ENCODE measurements around the gene TEX2.

Gene TEX2

DNA sequence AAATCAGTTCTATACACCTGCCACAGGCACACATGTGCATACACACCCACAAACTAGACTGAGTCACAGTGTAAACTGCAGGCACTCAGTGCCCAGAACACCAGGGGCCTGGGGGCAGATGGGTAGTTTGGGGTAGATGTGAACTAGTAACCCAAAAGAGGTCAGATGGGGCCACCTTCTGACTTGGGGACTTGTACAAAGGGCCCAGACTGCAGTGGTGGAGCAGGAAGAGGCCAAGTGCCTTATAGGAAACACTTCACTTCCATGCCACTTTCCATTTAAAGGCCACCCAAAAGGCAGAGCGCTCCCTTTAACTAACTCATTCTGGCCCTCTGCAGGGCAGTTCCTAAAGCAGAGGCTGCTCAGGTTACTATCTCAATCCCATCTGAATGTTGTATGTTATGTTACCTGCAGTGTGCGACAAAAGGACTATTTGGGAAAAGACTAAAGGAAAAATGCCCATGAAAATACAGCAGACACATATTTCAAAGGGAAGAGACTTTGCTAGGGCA lies 105.3 kb downstream of the TEX2 start:
- no peak for DNase-seq

DNA sequence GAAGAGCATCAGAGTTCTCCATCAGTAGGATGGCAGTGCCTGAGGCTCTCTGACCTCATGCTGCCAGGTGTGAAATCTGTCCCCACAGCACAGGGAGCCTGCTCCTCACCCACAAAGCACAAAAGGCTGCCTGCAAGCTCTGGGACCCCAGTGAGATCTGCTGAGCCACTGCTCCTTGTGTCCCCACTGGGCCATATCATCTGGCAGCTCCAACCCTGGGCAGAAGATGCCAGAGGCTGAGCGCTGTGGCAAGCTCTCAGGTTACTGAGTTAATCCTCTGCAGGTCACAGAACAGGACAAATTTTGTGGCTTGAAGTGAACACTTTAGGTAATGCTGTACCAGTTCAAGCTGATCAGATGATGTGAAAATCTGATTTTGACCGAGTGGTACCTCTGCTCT lies 106.4 kb downstream of the TEX2 start:
- no peak for DNase-seq

DNA sequence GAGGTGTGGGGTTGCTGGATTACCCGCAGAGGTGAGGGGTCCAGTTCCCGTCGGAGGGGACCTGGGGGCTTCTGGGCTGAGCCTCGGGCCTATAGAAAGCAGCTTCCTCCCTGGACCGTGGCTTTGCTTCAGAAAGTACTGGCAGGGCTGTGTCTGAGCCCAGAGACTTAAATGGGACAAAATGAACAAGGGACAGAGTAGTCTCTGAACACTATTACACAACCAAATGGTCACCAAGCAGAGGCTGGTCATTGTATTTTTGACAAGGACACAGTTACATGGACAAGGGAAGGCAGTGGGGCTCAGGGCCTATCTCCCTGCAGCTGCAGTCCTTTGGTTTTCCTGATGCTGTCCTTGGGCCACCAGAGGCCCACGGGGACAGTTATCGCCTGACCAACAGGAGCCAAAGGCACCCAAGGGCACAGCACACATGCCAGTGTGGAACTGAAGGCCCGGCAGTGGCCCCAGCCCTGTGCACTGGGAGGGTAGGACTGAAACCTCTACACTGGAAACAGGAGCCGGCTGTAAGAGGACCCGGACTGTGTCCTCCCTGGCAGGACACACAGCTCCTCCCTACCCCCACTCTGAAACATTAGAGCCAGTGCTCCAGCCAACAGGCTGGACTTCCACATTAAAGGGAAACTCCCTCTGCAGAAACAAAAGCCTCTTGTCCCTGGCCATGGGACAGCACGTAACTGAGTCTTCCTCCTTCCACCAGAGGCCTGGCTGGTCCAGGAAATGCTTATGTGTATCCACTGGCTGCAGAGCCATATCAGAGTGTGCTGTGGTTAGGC lies 107.1 kb downstream of the TEX2 start:
- no peak for DNase-seq

DNA sequence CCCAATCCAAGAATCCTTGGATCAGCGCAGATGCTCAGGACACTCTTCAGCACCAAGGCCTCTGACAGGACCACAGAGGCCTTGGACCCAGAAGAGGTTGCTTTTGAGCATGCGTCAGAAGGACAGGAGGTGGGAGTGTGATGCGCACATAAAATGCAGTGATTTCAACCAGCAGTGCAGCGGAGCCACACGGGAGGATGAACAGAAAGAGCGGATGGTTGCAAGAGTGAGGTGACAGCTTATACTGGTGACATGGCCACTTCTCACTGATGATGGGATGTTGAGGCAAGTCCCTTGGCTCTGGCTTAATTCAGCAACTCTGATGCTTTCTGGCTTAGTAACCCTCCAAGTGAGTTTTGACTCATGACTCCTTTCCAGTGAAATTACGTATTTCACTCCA lies 107.9 kb downstream of the TEX2 start:
- no peak for DNase-seq

DNA sequence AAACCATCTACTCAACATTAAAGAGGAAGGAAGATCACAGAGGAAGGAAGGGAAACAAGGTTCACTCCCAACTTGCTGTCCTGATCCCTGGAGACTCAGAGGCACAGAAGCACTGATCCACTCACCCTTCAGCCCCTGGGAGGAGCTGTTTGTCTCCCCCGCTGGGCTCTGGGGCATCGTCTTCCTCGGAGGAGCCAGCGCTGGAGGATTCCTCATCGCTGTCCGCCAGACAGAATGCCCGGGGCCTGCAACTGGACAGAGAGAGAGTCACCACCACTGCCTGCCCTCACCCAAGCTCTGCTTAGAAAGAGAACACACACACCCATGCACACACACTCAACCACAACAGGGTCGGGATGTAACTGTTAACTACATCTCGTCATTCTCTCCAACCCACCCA lies 108.3 kb downstream of the TEX2 start:
- DNase-seq = no peak

DNA sequence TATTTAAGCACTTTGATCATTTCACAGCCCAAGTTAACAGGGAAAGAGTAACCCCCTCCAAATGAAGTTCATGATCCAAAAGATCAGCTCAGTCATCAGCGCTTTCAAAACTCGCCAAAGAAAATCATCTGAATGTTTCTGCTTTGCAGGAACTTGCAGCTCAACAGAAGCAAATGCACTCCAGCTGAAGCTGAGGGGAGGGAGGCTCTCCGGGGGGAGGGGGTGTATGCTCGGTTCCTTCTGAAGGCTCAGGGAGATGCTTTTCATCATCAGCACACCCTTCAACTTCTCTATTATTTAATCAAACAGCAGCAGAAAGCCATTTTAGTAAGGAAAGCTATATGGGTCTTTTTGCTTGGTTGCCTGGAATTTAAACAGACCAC lies 108.8 kb downstream of the TEX2 start:
- no peak for DNase-seq

DNA sequence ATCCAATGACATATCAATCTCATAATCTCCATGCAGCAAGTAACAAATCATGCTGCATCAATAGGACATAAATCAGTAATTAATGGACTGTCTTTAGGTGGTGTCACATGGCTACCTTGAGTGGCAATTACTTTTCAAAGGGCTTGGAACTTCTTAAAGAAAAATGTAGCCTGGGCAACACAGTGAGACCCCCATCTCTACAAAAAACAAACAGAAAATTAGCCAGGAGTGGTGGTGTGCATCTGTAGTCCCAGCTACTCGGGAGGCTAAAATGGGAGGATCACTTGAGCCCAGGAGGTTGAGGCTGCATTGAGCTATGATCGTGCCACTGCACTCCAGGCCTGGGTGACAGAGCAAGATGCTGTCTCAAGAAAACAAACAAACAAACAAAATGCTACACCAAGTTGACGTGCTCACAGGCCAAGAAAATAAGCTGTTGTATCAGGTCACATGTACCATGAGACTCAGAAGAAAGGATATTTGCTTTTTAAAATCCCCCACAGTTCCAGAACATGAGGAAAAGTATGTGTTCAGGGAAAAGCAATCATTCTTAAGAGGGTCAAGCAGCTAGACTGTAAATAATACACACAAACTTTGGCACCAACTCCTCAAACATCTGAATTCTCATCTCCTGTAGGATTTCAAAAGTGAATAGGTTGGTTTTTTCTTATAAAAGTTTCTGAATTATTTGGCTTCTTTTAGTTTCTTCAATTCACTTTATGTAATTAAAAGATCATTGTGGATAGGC lies 109.3 kb downstream of the TEX2 start:
- DNase-seq = no peak

DNA sequence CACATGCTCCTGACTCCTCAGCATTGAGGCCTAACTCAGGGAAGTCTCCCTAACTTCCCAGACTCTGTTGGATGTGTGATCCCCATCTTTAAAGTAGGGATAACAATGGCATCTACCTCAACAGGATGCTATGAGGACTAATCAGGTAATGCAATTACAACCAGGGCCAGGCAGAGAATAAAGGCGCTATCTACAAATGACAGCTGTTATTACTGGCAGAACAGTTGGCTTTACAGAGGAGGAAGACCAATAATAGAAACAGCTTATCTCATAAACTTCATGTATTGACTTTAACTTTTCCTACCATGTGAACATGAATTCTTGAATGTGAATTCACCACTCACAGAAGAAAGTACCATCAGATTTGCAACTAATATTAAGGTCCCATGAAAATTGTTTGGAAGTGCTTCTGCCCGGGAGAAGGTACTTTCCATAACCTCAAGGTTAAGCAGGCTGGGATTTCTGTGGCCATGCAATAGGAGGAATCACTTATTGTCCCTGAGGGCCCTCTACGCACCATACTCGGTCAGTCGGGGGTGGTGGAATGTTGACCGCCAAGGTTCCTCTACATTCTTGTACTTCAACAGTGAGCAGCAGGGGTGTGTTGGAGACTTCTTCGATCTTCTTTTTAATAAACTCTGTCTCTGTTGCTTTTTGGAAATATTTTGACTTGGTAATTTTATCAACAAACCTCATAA lies 110.5 kb downstream of the TEX2 start:
- no peak for DNase-seq

DNA sequence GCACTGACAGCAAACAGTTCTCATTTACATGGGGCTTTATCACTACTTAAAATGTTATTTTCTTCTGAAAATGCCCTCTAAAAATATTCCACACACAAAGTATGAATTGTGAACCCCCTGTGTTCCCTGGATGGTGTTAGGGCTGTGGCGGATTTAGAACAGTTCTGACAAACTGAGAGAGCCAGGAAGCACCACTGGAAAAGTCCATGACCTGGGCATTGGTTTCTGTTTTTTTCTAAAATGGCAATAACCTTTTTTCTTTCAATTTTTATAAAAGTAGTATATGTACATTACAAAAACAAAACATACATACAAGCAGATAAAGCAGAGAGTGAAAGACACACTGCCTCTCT lies 112.1 kb downstream of the TEX2 start:
- no peak for DNase-seq

DNA sequence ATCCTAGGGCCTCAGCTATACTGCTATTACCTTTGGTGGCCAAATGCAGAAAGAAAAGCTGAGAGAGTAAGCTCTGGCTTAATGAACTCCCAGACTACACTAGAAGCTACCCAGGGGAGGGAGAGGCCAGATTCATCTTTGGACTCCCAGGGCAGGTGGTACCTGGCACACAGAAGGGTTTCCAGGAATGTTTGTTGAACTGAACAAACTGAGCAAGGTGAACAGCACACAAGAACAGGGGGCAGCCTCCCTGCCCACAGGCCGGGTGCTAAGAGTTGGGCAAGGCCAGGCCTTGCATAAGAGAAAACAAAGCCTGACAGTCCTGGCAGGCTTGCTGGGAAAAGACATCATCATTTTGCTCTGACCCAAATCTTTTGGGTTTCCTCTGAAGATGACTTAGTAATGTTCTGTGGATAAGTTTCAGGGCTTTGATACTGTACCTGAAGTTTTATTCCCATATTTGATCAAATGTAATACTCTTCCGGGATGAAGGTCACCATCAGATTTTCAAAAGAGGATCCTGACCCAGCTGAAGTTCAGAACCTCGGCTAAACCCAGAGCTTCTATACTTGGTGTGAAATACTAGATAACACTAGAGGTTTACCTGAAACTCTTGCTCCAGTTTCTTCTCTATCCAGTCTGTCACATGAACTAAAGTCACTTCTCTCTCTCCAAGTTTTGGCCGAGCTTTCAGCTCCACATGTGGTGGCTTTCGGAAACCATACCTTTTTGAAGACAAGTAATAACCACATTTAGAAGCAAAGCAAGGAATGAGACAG lies 112.6 kb downstream of the TEX2 start:
- no peak for DNase-seq

DNA sequence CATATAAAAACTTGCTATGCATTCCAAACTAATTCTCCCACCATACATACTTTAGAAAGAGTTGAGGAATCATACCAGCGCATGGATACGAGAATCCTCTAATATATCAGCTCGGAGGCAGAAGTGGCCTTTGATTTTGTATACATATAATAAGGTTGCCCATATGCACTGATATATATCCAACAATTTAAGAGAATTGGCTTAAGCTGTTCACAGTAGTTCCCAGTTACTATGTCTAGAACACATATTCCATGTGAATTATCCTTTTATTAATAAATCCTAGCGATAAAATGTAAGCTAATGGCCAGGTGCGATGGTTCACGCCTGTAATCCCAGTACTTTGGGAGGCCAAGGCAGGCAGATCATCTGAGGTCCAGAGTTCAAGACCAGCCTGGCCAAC lies 113.9 kb downstream of the TEX2 start:
- DNase-seq = no peak

DNA sequence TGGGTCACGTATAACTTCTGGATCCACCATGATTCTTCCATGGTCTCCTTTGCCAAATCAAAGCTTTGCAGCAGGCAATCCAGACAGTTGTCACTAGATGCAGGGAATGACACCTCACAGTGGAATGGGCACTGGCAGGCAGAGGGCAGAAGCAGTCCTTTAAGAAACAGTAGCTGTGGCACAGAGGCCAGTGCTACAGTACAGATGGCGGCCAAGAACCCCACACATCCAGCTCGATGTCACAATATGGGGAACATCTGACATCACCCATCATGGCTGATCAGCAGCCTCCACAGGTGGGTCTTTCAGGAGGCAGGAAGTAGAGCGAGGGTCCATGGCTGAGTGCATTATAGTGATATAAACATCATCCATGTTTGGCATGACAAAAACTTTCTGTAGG lies 114.4 kb downstream of the TEX2 start:
- no peak for DNase-seq

DNA sequence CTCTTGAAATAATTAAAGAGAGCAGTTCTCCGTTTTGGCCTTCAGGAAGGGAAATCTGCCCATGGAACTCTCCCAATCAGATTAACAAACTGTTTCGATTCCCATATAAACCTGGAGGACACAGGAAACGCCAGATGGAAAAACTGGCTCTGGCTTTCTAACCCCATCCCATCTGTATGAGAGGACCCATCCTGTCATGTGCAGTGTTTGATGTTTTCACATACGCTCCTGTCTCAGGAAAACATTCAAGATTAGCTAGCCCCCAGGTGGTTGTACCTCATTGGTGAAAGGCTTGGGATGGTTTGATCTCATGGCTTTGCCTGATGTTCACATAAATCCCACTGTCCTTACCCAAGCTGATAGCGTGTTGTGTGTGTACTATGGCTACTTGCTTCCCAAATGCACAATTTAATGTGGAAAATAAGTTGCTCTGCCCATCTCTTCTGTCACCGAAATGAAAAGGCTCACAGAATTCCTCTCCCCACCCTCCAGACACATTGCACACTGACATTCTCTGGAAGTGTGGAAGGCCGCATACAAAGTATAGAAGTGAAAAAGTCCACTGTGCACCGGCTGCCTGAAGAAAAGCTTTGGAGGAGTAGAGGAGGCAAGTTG lies 114.9 kb downstream of the TEX2 start:
- no peak for DNase-seq

DNA sequence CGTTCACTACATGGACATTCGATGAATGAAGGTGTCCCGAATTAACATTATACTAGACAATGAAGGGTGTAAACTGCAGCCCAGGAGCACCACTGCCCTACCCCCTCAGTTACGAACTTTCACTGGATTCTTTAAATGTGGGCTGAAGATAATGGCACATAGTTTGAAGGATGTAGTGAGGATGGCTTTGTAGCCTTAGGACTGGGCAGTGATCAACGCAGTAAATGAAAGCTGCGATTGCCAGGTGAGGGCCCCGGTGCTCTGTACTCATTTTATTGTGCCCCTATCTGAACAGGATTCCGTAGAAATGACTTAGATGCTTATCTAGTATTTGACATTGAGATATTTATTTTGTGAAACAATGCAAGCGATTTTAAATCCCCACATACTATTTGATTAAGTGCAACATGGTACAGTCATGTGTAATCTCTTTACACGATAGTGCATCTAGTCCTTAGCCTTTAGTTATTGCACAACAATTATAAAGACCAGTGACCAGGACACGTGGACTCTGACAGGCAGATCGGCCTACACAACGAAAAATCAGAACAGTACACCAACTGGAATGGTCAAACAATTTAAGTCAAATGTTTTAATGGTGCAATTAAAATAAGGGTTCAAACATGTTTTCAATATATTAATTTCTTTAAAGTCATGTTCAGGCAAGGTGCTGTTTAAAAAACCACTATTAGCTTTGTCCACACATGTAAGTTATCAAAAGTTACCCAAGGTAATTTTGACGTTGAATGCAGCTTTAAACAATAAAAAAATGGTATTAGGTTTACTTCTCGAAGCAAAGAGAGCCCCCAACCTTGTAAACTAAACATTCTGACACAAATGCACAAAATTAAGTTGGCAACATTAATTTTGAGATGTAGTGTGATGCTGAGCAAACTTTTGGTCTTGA lies 115.7 kb downstream of the TEX2 start:
- no peak for DNase-seq

DNA sequence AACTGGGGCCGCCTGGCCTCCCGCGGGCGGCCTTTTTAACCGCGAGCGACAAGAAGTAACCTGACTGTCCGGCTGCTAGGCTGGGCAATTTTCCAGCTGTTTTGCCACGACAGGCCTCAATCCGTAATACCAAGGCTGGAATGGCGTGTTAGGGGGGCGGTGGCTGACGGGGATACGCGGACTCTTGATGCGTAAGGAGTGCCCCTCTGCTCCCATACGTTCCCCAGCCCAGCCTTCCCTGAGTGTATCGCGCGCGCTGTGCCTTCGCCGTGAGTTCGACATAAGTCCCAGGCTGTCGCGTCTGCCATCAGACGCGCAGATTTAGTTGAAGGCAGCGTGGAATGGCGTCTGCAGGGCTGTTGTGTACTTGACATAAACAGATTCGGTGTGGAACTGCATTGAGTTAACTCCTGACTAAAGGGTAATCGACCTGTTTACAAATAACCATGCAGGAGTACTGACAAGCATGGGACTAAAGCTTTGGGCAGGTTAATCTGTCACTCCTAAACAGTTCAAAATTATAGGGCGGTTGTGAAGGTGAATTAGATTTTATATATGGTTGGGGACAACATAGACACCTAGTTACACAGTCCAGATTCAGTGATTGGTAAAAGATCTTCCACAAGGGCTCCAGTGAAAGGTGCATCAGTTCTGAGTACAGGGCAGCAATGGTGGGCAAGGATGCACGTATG lies 116.5 kb downstream of the TEX2 start:
- peak; percentile 46 for DNase-seq

DNA sequence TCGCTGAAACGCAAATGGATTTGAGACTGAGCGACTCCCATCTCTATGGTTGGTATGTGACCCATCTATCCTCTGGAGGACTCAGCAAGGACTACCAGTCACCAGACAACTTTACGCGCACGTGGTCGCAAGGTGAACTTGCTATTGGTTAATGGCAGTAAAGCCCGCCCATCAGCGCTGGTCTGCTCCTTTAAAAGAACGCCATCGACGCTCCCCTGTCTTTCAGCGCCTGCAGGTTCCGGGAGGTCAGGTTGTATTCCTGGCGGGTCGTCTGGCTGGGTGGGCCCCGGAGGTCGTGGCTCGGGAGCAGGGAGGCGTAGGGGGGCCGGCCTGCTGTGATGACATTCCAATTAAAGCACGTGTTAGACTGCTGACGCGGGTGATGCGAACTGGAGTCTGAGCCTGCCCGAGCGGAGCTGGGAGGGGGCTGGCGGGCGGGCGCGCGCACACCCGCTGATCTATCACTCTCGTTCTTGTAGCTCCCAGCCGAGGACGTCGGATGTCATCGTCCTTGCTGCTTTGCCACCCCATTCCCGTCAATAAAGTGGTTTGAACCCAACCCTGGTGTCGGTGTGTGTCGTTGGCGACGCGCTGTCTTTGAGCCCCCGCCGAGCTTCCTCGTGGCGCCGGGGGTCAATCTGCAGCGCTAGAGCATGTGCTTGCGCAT lies 117.2 kb downstream of the TEX2 start:
- peak; percentile 99 for DNase-seq

DNA sequence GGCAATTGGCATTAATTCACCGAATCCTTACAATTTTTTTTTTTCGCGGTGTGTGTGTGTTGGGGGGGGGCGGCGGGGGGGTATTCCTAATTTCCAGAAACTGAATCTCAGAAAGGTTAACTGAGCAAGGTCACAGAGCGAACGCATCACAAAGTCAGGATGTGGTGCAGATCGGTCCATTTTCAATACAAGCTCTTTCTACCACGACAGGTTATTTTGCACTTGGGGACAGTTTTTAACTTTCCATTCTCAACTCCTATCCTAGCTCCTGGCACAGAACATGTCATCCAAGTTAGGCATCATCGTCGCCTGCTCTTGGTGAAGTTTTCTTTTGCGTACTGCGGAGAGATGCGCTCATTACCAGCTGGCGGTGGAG lies 117.7 kb downstream of the TEX2 start:
- DNase-seq = no peak

DNA sequence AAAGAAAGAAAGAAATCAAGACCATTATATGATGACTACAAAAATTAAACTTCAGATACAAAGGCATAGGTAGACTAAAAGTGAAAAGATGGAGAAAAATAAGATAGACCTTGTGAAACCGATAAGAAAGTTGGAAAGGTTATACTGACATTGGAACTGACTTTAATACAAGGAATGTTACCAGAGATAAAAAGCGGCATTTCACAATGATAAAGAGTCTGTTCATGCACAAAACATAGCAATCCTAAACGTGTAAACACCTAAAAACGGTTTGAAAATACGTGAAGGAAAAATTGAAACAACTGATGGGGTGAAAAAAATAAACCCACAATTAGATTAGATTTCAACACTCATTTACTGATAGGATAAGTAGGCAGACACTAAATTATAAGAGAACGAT lies 123.5 kb downstream of the TEX2 start:
- no peak for DNase-seq

DNA sequence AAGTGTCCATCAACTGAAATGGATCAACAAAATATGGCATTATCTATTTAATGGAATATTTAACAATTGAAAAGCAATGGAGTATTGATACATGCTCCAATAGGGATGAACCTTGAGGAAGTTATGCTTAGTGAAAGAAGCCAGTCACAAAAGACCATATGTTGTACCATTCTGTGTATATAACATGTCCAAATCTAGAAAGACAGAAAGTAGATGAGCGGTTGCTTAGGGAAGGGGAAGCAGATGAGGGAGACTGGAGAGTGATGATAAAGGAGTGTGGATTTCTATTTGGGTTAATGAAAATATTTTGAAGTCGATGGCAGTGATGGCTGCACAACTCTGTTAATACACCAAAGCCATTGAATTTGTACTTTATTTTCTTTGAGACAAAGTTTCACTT lies 124.6 kb downstream of the TEX2 start:
- no peak for DNase-seq

DNA sequence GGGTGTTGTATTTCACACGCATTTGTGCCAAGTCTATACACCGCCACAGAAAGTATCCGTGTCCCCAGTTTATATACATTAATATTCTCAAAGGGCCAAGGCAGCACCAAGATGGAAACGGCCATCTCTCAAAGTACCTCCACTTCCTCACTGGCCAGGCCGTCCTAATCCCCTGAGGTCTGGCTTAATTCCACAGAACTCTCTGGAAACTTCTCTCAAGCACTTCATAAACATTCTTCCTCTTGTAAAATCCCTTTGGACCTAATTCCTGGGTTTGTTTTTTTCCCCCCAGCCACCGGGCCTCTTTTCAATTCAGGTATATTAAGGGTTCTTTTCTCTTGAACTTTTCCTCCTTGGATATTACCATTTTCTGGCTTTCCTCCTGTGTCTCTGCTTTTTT lies 128.1 kb downstream of the TEX2 start:
- DNase-seq = no peak
